Activated naive CD4-positive, alpha-beta T cell treated with anti-CD3 and anti-CD28 coated beads, Interleukin-2, amount 50 U/mL, for 72 hours (primary cell): ENCODE results near the gene KRT33B. TPM values are rescaled to one million over a fixed set of nuclear protein-coding genes. Genes with fewer than 3 reads are reported as not detected.

ENCODE experiments used
- ATAC-seq, 2 donors: fragments of 150-1000 bp; cut with Tn5 transposase; 2 replicates each; pipeline ENCODE4 v1.10.0; 2021; ENCODE audit warnings: mild to moderate bottlenecking in 2 of 2, moderate library complexity in 2 of 2
- DNase-seq, 2 donors: peaks; one replicate each; pipeline ENCODE4 v3.0.0; 2021 to 2022; ENCODE audit warnings: low spot score in 2 of 2
- H3K27ac Mint-ChIP-seq, 2 donors: one replicate each; pipeline ENCODE4 v1.8.0; 2022; ENCODE audit warnings: mild to moderate bottlenecking in 2 of 2, mixed read lengths in 2 of 2
- H3K36me3 Mint-ChIP-seq, 2 donors: one replicate each; pipeline ENCODE4 v1.8.0; 2022; ENCODE audit warnings: mixed read lengths in 2 of 2
- H3K9me3 Mint-ChIP-seq, 2 donors: one replicate each; pipeline ENCODE4 v1.8.0; 2022; ENCODE audit warnings: mixed read lengths in 2 of 2
- total RNA-seq, 2 donors: library from RNA; stranded (reverse); gene quantifications; one replicate each; pipeline ENCODE4 v1.2.3, GENCODE V29; 2022

The KRT33B gene
- total RNA-seq: not detected

- peaks cover 0 to 5% of the 10 kb centered on the region in 2 donors for H3K36me3 Mint-ChIP-seq
- ATAC-seq (no peak), DNase-seq (no peak)
- no peak within 1 kb of the TSS for H3K27ac Mint-ChIP-seq
- peaks cover 7 to 8% of the 10 kb centered on the region in 2 donors for H3K9me3 Mint-ChIP-seq
Observed at GRCh38 chr17:41369713-41370112, at the start of gene KRT33B. TSS of gene KRT33B (minus strand) at chr17:41369813. CDS start at chr17:41369750, 63 bp downstream.

- no peaks in the 10 kb centered on the region for H3K36me3 Mint-ChIP-seq
Observed at GRCh38 chr17:41418116-41418860, 48.7 kb upstream of the KRT33B start.

GRCh38 chr17:41417576-41418015 lies 48.0 kb upstream of the KRT33B start:
- no peaks in the 10 kb centered on the region for H3K9me3 Mint-ChIP-seq
- H3K27ac Mint-ChIP-seq: peak overlapping the region in 1 of 2 donors; percentile 27
- DNase-seq: no peak
- ATAC-seq: peak in 1 of 2 donors; percentile 43
- no peaks in the 10 kb centered on the region for H3K36me3 Mint-ChIP-seq

More at GRCh38 chr17:41418116-41418860, 48.7 kb upstream of the KRT33B start:
- no peak overlapping the region for H3K27ac Mint-ChIP-seq
- ATAC-seq (no peak), DNase-seq (no peak)
- H3K9me3 Mint-ChIP-seq: no peaks in the 10 kb centered on the region

- DNase-seq: no peak
- no peaks in the 10 kb centered on the region for H3K9me3 Mint-ChIP-seq
- ATAC-seq: no peak
- H3K27ac Mint-ChIP-seq: peak overlapping the region in 1 of 2 donors; percentile 27
- H3K36me3 Mint-ChIP-seq: no peaks in the 10 kb centered on the region
Observed at GRCh38 chr17:41417127-41417526, 47.5 kb upstream of the KRT33B start.

GRCh38 chr17:41416479-41416878 lies 46.9 kb upstream of the KRT33B start:
- no peaks in the 10 kb centered on the region for H3K36me3 Mint-ChIP-seq
- H3K27ac Mint-ChIP-seq: no peak overlapping the region
- no peak for ATAC-seq
- H3K9me3 Mint-ChIP-seq: no peaks in the 10 kb centered on the region
- no peak for DNase-seq

GRCh38 chr17:41415833-41416335 lies 46.3 kb upstream of the KRT33B start:
- Mint-ChIP-seq H3K36me3 (no peaks in the 10 kb centered on the region), H3K9me3 (no peaks in the 10 kb centered on the region), H3K27ac (no peak overlapping the region)
- no peak for ATAC-seq
- no peak for DNase-seq

- no peak for DNase-seq
- no peak overlapping the region for H3K27ac Mint-ChIP-seq
- no peaks in the 10 kb centered on the region for H3K36me3 Mint-ChIP-seq
- ATAC-seq: no peak
- no peaks in the 10 kb centered on the region for H3K9me3 Mint-ChIP-seq
Observed at GRCh38 chr17:41415411-41415810, 45.8 kb upstream of the KRT33B start.

GRCh38 chr17:41413982-41414381 lies 44.4 kb upstream of the KRT33B start:
- H3K36me3 Mint-ChIP-seq: no peaks in the 10 kb centered on the region
- no peak for ATAC-seq

GRCh38 chr17:41413353-41413957 lies 43.8 kb upstream of the KRT33B start:
- ATAC-seq (no peak), DNase-seq (no peak)
- Mint-ChIP-seq H3K36me3 (no peaks in the 10 kb centered on the region), H3K9me3 (no peaks in the 10 kb centered on the region), H3K27ac (no peak overlapping the region)

More at GRCh38 chr17:41413982-41414381, 44.4 kb upstream of the KRT33B start:
- DNase-seq: no peak
- no peak overlapping the region for H3K27ac Mint-ChIP-seq
- H3K9me3 Mint-ChIP-seq: no peaks in the 10 kb centered on the region

GRCh38 chr17:41411072-41411840 lies 41.6 kb upstream of the KRT33B start:
- H3K36me3 Mint-ChIP-seq: no peaks in the 10 kb centered on the region
- no peak for ATAC-seq
- no peaks in the 10 kb centered on the region for H3K9me3 Mint-ChIP-seq
- no peak for DNase-seq
- no peak overlapping the region for H3K27ac Mint-ChIP-seq

- no peak for ATAC-seq
- Mint-ChIP-seq H3K27ac (no peak overlapping the region), H3K36me3 (peaks cover 0 to 9% of the 10 kb centered on the region in 2 donors), H3K9me3 (peaks cover 0 to 4% of the 10 kb centered on the region in 2 donors)
- DNase-seq: no peak
Observed at GRCh38 chr17:41407226-41407625, 37.6 kb upstream of the KRT33B start.

- ATAC-seq (no peak), DNase-seq (no peak)
- Mint-ChIP-seq H3K27ac (no peak overlapping the region), H3K9me3 (peaks cover 0 to 5% of the 10 kb centered on the region in 2 donors), H3K36me3 (peaks cover 0 to 11% of the 10 kb centered on the region in 2 donors)
Observed at GRCh38 chr17:41406205-41406604, 36.6 kb upstream of the KRT33B start.

- ATAC-seq (peak; percentile 90 to 92), DNase-seq (peak in 1 of 2 donors; percentile 47)
- peaks cover 0 to 5% of the 10 kb centered on the region in 2 donors for H3K9me3 Mint-ChIP-seq
- peaks cover 0 to 11% of the 10 kb centered on the region in 2 donors for H3K36me3 Mint-ChIP-seq
- H3K27ac Mint-ChIP-seq: peak overlapping the region; percentile 75 to 89
Observed at GRCh38 chr17:41404024-41404671, 34.5 kb upstream of the KRT33B start.

GRCh38 chr17:41403404-41404023 lies 33.9 kb upstream of the KRT33B start:
- peaks cover 0 to 5% of the 10 kb centered on the region in 2 donors for H3K9me3 Mint-ChIP-seq
- peak in 1 of 2 donors; percentile 15 for DNase-seq
- ATAC-seq: peak in 1 of 2 donors; percentile 58

GRCh38 chr17:41402161-41402560 lies 32.5 kb upstream of the KRT33B start:
- no peak for DNase-seq
- Mint-ChIP-seq H3K27ac (peak overlapping the region; percentile 75 to 89), H3K36me3 (peaks cover 0 to 11% of the 10 kb centered on the region in 2 donors), H3K9me3 (peaks cover 0 to 5% of the 10 kb centered on the region in 2 donors)
- ATAC-seq: no peak

More at GRCh38 chr17:41403404-41404023, 33.9 kb upstream of the KRT33B start:
- Mint-ChIP-seq H3K27ac (peak overlapping the region; percentile 63 to 75), H3K36me3 (peaks cover 0 to 11% of the 10 kb centered on the region in 2 donors)
